ENCODE data around the gene FBXW8. TPM values are rescaled to one million over a fixed set of nuclear protein-coding genes. Genes with fewer than 3 reads are reported as not detected.

The FBXW8 gene
- polyA plus RNA-seq, 2 of the 4 experiments (the other 2 are of a cell fraction): 9.8 to 15.7 TPM

DNA sequence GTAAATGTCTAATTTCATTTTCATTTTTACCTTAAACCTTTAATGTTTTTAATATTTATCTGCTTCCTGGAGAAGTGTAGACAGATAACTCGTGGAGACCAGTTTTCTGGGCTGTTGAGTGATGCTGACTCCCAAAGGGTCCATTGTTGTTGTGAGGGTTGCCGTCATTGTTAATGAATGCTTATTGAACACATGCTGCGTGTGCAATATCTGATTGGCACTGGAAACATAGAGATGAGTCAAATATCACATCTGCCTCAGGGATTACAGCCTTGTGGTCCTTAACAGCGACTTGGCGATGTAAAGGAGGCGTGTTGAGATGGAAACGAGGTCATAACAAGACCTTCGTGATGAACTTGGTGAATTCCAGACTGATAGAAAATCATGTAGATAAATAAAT, 85.9 kb downstream of the FBXW8 start (continued):
- TF ChIP-seq, protein P1, sequence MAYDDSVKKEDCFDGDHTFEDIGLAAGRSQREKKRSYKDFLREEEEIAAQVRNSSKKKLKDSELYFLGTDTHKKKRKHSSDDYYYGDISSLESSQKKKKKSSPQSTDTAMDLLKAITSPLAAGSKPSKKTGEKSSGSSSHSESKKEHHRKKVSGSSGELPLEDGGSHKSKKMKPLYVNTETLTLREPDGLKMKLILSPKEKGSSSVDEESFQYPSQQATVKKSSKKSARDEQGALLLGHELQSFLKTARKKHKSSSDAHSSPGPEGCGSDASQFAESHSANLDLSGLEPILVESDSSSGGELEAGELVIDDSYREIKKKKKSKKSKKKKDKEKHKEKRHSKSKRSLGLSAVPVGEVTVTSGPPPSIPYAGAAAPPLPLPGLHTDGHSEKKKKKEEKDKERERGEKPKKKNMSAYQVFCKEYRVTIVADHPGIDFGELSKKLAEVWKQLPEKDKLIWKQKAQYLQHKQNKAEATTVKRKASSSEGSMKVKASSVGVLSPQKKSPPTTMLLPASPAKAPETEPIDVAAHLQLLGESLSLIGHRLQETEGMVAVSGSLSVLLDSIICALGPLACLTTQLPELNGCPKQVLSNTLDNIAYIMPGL (CRISPR knock-in tag; IDR thresholded peaks at IDR 0.05; ENCODE audit: borderline replicate concordance): no peak
- TF ChIP-seq CBX2 (IDR thresholded peaks at IDR 0.05; ENCODE audit: borderline replicate concordance, low read depth): no peak
- no peak for TF ChIP-seq SMC3 (IDR thresholded peaks at IDR 0.05)
- no peak for TF ChIP-seq CHD2 (IDR thresholded peaks at IDR 0.05; ENCODE audit: low read length, partially characterized antibody)
- no peak for TF ChIP-seq PHF8 (IDR thresholded peaks at IDR 0.05; ENCODE audit: borderline replicate concordance, low read depth)
- no peak for TF ChIP-seq HOXA7 (CRISPR knock-in tag; IDR thresholded peaks at IDR 0.05)
- TF ChIP-seq MAZ (IDR thresholded peaks at IDR 0.05; ENCODE audit: borderline replicate concordance, low read depth, low read length): no peak
- TF ChIP-seq FOSL2 (IDR thresholded peaks at IDR 0.05): no peak
- TF ChIP-seq FOSL2 (CRISPR knock-in tag; IDR thresholded peaks at IDR 0.05): no peak
- TF ChIP-seq HDAC2 (IDR thresholded peaks at IDR 0.05): no peak
- no peak for TF ChIP-seq RARB (CRISPR knock-in tag; IDR thresholded peaks at IDR 0.05)
- TF ChIP-seq TFCP2L1 (CRISPR knock-in tag; IDR thresholded peaks at IDR 0.05): no peak
- TF ChIP-seq RCOR1 (IDR thresholded peaks at IDR 0.05; ENCODE audit: low read depth, low read length): no peak
- TF ChIP-seq, protein P2, sequence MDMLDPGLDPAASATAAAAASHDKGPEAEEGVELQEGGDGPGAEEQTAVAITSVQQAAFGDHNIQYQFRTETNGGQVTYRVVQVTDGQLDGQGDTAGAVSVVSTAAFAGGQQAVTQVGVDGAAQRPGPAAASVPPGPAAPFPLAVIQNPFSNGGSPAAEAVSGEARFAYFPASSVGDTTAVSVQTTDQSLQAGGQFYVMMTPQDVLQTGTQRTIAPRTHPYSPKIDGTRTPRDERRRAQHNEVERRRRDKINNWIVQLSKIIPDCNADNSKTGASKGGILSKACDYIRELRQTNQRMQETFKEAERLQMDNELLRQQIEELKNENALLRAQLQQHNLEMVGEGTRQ (IDR thresholded peaks at IDR 0.05): no peak

DNA sequence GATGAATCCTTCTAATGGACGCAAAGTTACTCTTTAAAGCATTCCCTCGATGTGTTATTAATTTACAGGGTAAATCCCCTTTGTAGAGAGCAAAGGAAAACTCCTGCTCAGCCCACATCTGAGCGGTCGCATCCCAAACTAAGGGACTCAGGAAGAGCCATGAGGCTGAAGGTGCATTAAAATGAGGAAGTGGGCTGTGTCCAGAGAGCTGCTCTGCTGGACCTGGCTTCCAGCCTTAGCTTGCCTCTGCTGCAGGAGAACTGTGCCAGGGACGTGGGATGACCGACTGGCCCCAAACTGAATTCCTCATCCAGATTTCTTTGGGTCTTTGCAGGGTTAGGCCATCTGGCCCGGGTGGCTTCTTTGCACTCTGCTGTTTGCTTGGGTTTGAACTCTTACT, 88.3 kb downstream of the FBXW8 start:
- Histone ChIP-seq H3K4me1 (no peaks in the 10 kb centered on the region), H3K4me3 (no peak overlapping the region), H3K4me2 (no peak overlapping the region), H3K27ac (no peak overlapping the region), H3K9me3 (no peaks in the 10 kb centered on the region)
- DNase-seq (ENCODE audit: low read depth in 1 of 2, low spot score in 1 of 2) (no peak), FAIRE-seq (no peak), ATAC-seq (no peak; a peak in 1 of 6 replicates)
- no peak for TF ChIP-seq ESRRA (IDR thresholded peaks at IDR 0.05; ENCODE audit: borderline replicate concordance, low read length)
- no peak for TF ChIP-seq PHF8 (IDR thresholded peaks at IDR 0.05; ENCODE audit: borderline replicate concordance, low read depth)
- TF ChIP-seq SREBF2 (IDR thresholded peaks at IDR 0.05): no peak
- no peak for TF ChIP-seq CBX2 (IDR thresholded peaks at IDR 0.05; ENCODE audit: borderline replicate concordance, low read depth)
- TF ChIP-seq CHD2 (IDR thresholded peaks at IDR 0.05; ENCODE audit: low read length, partially characterized antibody): no peak
- no peak for TF ChIP-seq GATA3 (IDR thresholded peaks at IDR 0.05; ENCODE audit: borderline replicate concordance)
- TF ChIP-seq, protein P3, sequence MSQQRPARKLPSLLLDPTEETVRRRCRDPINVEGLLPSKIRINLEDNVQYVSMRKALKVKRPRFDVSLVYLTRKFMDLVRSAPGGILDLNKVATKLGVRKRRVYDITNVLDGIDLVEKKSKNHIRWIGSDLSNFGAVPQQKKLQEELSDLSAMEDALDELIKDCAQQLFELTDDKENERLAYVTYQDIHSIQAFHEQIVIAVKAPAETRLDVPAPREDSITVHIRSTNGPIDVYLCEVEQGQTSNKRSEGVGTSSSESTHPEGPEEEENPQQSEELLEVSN (IDR thresholded peaks at IDR 0.05; ENCODE audit: borderline replicate concordance, low read depth): no peak
- no peak for TF ChIP-seq CHD4 (IDR thresholded peaks at IDR 0.05; ENCODE audit: borderline replicate concordance)
- no peak for TF ChIP-seq ZC3H11A (IDR thresholded peaks at IDR 0.05)
- no peak for TF ChIP-seq ZFP36 (IDR thresholded peaks at IDR 0.05; ENCODE audit: borderline replicate concordance, partially characterized antibody)
- TF ChIP-seq, protein P2 (IDR thresholded peaks at IDR 0.05): no peak
- no peak for TF ChIP-seq HOXA7 (CRISPR knock-in tag; IDR thresholded peaks at IDR 0.05)
- TF ChIP-seq POLR2A (IDR thresholded peaks at IDR 0.05; ENCODE audit: low read length): no peak
- no peak for TF ChIP-seq EHMT2 (IDR thresholded peaks at IDR 0.05; ENCODE audit: low read depth)
- CTCF ChIA-PET: interaction anchor here (0.6 to 2.5 kb wide), 4 partner anchors 13 to 1119 kb away, joined by 3 to 9 read pairs (median 4); no protein-coding TSS in a partner anchor
- POLR2A ChIA-PET: no interaction called here
- WGBS (ENCODE audit: missing lambda C conversion rate): 94% methylated on average over 7 of the region's 7 CpGs
